GM18507 (cell line): ENCODE measurements around the gene SPOUT1.
A peak's percentile ranks its signal among the peaks of the same experiment; 100 is the strongest.
"Not testable (repeated sequence)": the region's sequence is repeated elsewhere in the genome, so short reads cannot be mapped to it uniquely, and the experiment has no call there.

Experiments used
- DNase-seq: peaks from one replicate; pipeline ENCODE4 v3.0.0; 2011; ENCODE audit warnings: low read depth; ENCODE audit not compliant: insufficient read length; ENCODE audit errors: extremely low spot score
- FAIRE-seq: peaks from 2 replicates; lab custom pipeline; 2011; peaks lifted over from hg19 to GRCh38; lab: Jason Lieb, UNC

Gene SPOUT1, protein sequence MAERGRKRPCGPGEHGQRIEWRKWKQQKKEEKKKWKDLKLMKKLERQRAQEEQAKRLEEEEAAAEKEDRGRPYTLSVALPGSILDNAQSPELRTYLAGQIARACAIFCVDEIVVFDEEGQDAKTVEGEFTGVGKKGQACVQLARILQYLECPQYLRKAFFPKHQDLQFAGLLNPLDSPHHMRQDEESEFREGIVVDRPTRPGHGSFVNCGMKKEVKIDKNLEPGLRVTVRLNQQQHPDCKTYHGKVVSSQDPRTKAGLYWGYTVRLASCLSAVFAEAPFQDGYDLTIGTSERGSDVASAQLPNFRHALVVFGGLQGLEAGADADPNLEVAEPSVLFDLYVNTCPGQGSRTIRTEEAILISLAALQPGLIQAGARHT

DNA sequence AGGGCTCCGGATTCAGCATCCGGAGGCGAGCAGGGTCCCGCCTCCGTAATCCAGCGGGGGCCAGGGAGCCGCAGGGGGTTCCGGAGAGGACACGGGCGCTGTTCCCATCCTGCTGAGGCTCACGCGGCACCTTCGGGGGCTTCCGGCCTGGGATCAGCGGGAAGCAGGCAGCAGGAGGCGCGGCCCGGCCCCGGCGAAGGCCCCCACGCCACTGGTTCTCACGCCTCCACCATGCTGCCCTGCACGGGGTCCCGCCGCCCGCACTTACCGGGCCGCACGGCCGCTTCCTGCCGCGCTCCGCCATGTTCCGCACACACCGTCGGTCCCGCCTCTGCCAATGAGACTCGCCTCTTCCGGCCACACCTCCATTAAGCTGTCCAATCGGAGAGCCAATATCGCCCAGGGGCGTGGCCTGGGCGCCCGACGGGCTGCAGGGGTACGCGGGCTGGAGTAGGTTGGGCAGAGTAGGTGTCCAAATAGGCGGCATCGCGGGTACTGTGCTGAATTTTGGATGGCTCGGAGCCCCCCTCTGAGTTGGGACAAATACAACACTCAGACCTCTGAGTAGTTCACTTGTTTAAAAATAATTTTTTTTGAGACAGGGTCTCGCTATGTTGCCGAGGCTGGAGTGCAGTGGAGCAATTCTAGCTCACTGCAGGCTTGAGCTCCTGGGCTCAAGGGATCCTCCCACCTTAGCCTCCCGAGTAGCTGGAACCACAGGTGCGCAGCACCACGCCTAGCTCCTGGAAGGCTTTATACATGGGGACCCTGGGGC is at the start of gene SPOUT1:
TSS of gene SPOUT1 (minus strand) at position 318 of the 775 bp plus-strand sequence. CDS start at position 304, 14 bp downstream.
- DNase-seq, result peak; percentile 99
- peak; percentile 97 for FAIRE-seq

DNA sequence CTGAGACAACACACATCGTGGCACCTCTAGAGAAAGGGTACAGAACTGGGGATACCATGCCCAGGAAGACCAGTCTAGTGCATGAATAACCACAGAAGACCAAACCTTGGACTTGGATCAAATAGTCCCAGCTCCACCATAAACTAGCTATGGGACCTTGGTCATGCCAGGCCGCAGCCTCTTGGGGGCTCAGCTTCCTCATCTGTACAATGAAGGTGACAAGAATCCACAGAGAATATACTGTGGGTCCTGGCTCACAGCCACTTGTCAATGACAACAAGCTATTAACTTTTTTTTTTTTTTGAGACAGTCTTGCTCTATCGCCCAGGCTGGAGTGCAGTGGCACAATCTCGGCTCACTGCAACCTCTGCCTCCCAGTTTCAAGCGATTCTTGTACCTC is 48.3 kb upstream of the SPOUT1 start:
- FAIRE-seq, result no peak
- no peak for DNase-seq

DNA sequence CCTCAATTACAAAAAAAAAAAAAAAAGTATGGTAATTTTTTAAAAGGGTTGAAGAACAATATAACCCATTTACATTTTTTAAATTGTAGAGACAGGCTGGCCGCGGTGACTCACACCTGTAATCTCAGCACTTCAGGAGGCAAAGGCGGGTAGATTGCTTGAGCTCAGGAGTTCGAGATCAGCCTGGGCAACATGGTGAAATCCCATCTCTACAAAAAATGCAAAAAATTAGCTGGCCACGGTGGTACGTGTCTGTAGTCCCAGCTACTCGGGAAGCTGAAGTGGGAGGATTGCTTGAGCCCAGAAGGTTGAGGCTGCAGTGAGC is 41.3 kb upstream of the SPOUT1 start:
- not testable (repeated sequence) for DNase-seq, FAIRE-seq

DNA sequence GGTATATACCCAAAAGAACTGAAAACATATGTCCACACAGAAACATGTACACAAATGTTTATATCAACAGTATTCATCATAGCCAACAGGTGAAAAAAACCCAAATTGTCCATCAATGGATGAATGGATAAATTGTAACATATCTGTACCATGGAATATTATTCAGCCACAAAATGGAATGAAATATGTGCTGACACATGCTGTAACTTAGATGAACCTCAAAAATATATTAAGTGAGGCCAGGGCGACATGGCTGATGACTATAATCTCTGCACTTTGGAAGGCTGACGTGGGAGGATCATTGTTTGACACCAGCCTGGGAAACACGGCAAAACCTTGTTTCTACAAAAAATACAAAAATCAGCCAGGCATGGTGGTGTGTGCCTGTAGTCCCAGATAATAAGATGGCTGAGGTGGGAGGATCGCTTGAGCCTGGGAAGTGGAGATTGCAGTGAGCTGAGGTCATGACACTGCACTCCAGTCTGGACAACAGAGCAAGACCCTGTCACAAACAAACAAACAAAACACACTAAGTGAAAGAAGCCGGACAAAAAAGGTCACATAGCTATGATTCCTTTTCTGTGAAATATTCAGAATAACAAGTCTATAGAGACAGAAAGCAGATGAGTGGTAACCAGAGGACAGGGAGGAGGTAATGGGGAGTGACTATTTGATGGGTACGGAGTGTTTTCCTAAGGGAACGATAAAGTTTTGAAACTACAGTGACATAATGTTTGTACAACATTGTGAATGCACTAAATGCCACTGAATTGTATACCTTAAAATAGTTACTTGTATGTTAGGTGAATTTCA is 40.7 kb upstream of the SPOUT1 start:
- FAIRE-seq, result no peak

DNA sequence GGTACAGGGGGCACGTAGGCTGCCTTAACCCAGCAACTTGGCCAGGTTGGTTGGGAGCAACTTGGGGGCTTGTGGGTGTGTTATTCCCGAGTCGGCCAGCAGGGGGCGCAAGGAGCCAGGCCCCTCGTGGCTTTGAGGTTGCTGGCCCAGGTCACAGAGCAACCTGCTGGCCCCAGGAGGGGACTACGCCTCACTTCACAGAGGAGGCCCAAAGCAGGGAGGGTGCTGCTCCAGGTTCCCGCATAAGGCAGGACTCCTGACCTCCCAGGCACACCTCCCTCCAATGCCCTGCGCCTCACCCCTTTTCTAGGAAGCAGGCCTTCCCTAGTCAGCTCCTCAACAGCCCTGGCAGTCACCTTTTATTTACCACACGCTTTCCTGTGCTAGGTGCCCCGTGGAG is 34.1 kb upstream of the SPOUT1 start:
- FAIRE-seq, result peak; percentile 61
- peak; percentile 76 for DNase-seq

More for the DNA sequence above, 40.7 kb upstream of the SPOUT1 start:
- no peak for DNase-seq

DNA sequence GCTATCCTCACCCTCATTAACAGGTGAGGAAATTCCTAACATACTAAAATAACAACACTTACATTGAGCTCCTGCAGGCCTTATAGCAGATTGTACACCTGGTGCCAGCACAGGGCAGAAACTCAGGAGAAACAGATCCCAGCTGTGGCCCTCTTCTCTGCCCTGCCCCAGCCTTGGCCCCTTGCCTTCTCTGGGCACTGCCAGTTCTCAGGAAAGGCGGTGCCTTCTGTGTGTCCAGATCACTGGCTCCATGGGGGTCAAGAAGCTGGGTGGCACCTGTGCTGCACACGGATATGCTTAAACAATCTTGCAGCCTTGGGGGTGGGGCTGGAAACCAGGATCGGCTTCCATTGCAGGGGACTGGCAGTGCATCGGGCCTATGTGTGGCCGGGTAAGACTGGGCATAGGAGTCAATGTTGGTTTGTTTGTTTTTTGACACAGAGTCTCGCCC is 32.8 kb upstream of the SPOUT1 start:
- DNase-seq (no peak), FAIRE-seq (no peak)

DNA sequence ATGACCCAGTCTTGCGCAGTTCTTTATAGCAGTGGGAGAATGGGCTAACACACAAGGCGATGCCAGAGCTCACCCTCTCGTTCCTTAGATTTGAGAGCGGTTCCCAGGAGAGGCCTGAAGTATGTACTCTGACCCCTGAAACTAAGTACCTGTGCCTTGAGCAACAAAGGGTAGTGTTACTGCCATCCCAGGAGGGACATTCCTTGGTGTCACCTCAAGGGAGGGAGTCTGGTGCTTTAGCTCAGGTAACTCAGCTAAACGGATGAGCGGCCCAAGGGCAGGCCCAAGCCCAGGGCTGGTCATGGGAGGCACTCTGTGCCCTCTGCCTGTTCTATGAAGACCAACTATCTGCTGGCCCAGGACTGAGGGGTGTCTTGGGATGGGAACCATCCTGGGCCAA is 31.9 kb upstream of the SPOUT1 start:
- no peak for DNase-seq
- FAIRE-seq, result no peak

DNA sequence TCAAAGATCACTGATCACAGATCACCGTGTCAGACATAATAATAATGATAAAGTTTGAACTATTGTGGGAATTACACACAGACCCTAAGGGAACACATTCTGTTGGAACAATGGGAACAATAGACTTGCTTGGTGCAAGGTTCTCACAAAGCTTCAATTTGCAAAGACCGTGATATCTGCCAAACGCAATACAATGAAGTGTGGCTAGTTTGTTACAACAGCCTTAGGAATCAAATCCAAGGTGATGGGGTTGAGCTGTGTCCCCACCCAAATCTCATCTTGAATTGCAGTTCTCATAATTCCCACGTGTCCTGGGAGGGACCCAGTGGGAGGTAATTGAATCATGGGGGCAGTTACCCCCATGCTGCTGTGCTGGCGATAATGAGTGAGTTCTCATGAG is 31.3 kb upstream of the SPOUT1 start:
- no peak for FAIRE-seq
- no peak for DNase-seq

DNA sequence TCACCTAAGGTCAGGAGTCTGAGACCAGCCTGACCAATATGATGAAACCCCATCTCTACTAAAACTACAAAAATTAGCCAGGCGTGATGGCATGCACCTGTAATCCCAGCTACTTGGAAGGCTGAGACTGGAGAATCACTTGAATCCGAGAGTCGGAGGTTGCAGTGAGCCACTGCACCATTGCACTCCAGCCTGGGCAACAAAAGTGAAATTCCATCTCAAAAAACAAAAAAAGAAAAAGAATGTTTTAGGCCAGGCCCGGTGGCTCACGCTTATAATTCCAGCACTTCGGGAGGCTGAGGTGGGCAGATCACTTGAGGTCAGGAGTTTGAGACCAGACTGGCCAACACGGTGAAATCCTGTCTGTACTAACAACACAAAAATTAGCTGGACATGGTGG is 28.9 kb upstream of the SPOUT1 start:
- FAIRE-seq, DNase-seq: not testable (repeated sequence)

DNA sequence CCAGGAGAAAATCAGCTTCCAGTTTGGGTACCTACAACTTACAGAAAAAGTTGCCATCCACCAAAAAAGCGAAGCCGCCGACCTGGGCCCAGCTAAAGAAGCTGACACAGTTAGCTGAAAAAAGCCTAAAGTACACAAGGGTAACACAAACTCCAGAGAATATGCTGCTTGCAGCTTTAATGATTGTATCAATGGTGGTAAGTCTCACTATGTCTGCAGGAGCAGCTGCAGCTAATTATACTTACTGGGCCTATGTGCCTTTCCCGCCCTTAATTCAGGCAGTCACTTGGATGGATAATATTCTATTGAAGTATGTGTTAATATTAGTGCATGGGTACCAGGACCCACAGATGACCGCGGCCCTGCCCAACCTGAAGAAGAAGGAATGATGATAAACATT is 24.9 kb upstream of the SPOUT1 start:
- not testable (repeated sequence) for DNase-seq, FAIRE-seq

DNA sequence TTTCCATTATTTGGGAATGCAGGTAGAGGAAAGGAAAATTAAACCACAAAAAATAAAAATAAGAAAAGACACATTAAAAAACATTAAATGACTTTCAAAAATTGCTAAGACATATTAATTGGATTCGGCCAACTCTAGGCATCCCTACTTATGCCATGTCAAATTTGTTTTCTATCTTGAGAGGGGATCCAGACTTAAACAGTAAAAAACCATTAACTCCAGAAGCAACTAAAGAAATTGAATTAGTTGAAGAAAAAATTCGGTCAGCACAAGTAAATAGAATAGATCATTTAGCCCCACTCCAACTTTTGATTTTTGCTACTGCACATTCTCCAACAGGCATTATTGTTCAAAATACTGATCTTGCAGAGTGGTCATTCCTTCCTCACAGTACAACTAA is 23.1 kb upstream of the SPOUT1 start:
- not testable (repeated sequence) for FAIRE-seq, DNase-seq

DNA sequence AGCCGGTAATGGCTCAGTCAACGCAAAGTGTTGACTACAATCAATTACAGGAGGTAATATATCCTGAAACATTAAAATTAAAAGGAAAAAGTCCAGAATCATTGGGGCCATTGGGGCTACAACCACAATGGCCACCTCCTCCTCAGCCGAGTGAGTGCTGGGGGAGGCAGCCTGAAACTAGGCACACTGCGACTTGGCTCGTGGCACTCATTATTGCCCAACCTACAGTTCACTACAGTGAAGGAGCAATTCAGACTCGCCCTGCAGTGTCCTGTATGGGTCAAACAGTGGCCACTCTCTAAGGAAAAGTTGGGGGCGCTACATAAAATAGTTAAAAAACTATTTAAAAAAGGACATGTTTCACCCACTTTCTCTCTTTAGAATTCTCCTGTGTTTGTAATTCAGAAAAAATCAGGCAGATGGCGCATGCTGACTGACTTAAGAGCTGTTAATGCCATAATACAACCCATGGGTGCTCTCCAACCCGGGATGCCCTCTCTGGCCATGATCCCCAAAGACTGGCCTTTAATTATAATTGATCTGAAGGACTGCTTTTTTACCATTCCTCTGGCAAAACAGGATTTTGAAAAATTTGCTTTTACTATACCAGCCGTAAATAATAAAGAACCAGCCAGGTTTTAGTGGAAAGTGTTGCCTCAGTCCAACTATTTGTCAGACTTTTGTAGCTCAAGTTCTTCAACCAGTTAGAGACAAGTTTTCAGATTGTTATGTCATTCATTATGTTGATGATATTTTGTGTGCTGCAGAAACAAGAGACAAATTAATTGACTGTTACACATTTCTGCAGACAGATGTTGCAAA is 22.4 kb upstream of the SPOUT1 start:
- DNase-seq, FAIRE-seq: not testable (repeated sequence)

DNA sequence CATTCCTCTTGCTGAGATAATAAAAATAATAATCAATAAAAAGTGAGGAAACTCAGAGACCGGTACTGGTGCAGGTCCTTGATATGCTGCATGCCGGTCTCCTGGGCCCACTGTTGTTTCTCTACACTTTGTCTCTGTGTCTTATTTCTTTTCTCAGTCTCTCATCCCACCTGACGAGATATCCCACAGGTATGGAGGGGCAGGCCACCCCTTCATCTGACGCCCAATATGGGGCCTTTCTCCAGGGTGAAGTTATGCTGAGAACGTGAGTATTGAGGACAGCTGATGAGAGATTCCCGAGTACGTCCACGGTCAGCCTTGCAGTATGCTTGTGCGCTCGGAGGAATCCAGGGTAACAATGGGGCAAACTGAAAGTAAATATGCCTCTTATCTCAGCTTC is 21.4 kb upstream of the SPOUT1 start:
- DNase-seq, FAIRE-seq: not testable (repeated sequence)

DNA sequence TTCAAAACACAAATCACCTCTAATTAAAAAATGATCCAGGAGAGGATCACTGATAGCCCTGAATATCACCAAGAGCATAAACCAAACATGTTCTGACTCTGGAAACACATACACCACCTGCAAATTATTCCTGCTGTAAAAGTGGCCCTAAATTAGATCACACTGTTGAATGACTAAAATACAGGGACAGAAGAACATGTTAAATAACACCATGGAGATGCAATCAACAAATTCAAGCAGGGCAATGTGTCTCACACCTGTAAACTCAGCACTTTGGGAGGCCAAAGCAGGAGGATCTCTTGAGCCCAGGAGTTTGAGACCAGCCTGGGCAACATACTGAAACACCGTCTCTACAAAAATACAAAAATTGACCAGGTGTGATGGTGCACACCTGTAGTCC is 18.2 kb upstream of the SPOUT1 start:
- no peak for DNase-seq
- no peak for FAIRE-seq

DNA sequence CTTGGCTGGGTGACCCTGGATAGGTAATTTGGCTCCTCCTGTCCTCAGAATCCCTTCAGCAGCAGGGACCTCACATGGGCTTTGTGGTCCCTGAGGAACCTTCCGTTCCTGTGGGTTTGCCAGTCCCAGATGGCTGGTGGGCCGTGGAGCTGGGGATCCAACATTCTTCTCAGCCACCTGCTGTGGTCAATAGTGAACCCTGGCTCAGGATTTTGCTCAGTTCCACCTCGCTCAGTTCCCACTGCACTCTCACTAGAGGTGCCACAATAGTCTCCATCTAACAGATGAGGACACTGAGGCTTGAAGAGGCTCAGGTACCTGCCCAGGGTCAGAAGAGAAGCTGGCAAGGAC is 17.1 kb upstream of the SPOUT1 start:
- no peak for FAIRE-seq
- no peak for DNase-seq

DNA sequence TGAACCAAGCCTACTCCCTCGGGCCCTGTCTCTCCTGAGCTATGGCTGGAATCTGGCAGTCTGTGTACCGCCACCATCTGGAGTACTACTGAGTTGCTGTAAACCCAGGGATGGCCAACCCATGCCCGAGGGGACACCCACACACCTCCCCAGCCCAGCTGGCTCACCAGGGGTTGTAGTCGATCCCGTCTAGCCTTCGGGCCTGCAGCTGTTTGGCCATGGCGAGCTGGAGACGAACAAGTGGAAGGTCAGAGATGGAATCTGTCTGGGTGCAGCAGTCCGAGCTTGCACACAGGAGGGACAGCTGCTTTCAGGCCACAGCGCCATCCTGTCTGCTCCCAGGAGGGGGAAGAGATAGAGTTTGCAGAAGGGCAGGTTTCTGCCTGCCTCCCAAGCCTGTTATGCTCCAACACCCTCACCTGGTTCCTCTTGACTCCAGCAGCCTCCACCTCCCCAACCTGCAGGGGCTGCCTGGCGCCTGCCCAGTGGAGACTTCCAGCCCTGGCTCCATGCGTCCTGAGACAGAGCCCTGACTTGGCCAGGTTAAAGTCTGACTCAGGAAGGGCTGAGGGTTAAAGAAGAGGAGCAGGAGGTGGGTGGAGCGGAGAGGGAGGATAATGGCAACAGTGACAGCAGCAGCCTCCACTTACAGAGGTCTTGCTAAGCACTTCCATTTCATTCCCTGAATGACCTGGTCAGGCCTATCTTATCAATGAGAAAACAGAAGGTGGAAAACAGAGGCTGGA is 15.8 kb upstream of the SPOUT1 start:
- no peak for DNase-seq

DNA sequence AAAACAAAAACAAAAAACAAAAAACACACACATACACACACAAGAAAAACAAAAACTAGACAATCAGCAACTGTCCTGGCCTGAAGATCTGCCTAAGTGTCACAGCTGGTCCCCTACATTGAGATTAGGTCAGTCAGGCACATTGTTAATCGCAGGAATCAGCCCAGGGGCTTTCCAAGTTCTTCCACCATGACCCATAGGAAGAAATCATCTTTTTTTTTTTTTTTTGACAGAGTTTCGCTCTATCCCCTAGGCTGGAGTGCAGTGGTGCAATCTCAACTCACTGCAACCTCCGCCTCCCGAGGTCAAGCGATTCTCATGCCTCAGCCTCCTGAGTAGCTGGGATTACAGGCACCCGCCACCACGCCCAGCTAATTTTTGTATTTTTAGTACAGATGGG is 13.6 kb upstream of the SPOUT1 start:
- not testable (repeated sequence) for DNase-seq, FAIRE-seq

More for the DNA sequence above, 15.8 kb upstream of the SPOUT1 start:
- FAIRE-seq, result no peak

DNA sequence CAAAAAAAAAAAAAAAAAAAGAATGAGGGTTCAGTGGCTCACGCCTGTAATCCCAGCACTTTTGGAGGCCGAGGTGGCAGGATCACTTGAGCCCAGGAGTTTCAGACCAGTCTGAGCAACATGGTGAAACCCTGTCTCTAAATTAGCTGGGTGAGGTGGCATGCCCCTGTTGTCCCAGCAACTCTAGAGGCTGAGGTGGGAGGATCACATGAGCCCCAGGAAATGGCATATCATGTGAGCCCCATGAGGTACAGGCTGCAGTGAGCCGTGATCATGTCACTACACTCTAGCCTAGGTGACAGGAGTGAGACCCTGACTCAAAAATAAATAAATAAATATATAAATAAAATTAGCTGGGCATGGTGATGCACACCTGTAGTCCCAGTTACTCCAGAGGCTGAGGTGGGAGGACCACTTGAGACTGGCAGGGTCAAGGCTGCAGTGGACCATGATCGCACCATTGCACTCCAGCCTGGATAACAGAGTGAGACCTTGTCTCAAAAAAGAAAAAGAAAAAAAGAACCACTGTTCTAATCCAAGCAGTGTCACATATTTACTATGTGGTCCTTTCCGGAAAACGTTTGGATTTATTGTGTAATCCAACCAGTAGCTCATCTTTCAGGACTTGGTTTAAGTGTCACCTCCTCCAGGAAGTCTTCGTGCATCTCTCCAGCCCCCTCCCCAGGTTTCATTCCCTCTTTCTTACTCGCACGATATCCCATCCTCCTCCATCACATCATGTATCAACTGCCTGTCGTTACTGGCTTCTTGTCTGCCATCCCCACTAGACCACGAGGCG is 12.3 kb upstream of the SPOUT1 start:
- FAIRE-seq, result no peak

More for the DNA sequence above, 12.3 kb upstream of the SPOUT1 start:
- no peak for DNase-seq
